K562 (cell line): Measurements from ENCODE around the gene SLC2A14.
"Not testable (repeated sequence)": the region's sequence is repeated elsewhere in the genome, so short reads cannot be mapped to it uniquely, and the experiment has no call there.

Experiments
- CEBPB ChIP-seq: fragments of 450-650 bp; IDR thresholded peaks from 2 replicates; pipeline ENCODE4 v1.6.1; 2016; ENCODE audit warnings: missing genetic modification characterization, missing compliant biosample characterization
- FOXM1 ChIP-seq, 2 experiments: fragments of 450-650 bp in 1 of 2; sonication (generic) in 1 of 2; formaldehyde crosslinking in 1 of 2; IDR thresholded peaks; 2 replicates each; pipeline versions ENCODE4 v1.6.1 to v1.9.0; 2017 to 2022; ENCODE audit warnings: low read depth in 2 of 2, mild to moderate bottlenecking in 2 of 2, missing genetic modification reagents in 1 of 2, moderate library complexity in 1 of 2
- JUNB ChIP-seq: fragments of 450-650 bp; formaldehyde crosslinking; conservative IDR thresholded peaks from 2 replicates; pipeline ENCODE4 v1.4.0; 2020; ENCODE audit warnings: mild to moderate bottlenecking
- KLF1 ChIP-seq: fragments of 450-650 bp; IDR thresholded peaks from 2 replicates; pipeline ENCODE4 v1.6.1; 2016; ENCODE audit warnings: missing genetic modification characterization, missing compliant biosample characterization
- SMARCB1 ChIP-seq: IDR thresholded peaks from 2 replicates; pipeline ENCODE4 v1.6.1; 2011; ENCODE audit warnings: improper control_type of control experiment, low read depth; ENCODE audit not compliant: insufficient read length
- TF ChIP-seq, protein P1 (sequence below): sonication (generic); formaldehyde crosslinking; IDR thresholded peaks from 2 replicates; pipeline ENCODE4 v1.9.0; 2022; ENCODE audit warnings: mild to moderate bottlenecking, missing genetic modification reagents
- TF ChIP-seq, protein P2 (sequence below): IDR thresholded peaks from 2 replicates; pipeline ENCODE4 v1.6.1; 2012; ENCODE audit warnings: low read depth, low read length, improper control_type of control experiment, borderline replicate concordance

DNA sequence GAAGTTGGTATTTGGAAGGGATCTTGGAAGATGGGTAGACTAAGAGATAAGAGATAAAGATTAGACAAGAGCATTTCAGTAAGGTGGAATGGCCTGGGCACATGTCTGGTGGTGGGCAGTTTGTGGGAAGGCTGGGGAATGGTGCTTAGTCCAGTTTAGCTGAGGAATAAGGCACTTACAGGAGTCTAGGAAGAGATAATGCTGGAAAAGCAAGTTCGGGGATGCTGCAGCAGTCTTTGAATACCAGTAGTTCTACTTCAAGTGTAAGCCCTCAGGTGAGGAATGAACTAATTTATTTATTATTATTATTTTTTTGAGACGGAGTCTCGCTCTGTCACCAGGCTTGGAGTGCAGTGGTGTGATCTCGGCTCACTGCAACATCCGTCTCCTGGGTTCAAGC is 22.6 kb downstream of the SLC2A14 start:
- TF ChIP-seq CEBPB (tag); SMARCB1; KLF1 (tag); FOXM1 (IDR thresholded peaks at IDR 0.05; ENCODE audit: low read depth); FOXM1 (CRISPR knock-in tag; IDR thresholded peaks at IDR 0.05; ENCODE audit: low read depth); JUNB (CRISPR knock-in tag): not testable (repeated sequence)
- TF ChIP-seq, protein P1, sequence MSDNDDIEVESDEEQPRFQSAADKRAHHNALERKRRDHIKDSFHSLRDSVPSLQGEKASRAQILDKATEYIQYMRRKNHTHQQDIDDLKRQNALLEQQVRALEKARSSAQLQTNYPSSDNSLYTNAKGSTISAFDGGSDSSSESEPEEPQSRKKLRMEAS, result not testable (repeated sequence)
- TF ChIP-seq, protein P2, sequence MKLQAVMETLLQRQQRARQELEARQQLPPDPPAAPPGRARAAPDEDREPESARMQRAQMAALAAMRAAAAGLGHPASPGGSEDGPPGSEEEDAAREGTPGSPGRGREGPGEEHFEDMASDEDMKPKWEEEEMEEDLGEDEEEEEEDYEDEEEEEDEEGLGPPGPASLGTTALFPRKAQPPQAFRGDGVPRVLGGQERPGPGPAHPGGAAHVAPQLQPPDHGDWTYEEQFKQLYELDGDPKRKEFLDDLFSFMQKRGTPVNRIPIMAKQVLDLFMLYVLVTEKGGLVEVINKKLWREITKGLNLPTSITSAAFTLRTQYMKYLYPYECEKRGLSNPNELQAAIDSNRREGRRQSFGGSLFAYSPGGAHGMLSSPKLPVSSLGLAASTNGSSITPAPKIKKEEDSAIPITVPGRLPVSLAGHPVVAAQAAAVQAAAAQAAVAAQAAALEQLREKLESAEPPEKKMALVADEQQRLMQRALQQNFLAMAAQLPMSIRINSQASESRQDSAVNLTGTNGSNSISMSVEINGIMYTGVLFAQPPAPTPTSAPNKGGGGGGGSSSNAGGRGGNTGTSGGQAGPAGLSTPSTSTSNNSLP, result not testable (repeated sequence)
